ENCODE data around the gene PRC1.

PRC1 gene

GRCh38 chr15:91032919-91033803 lies 38.8 kb upstream of the PRC1 start:
- no CpG with 5 or more reads among the region's 12 CpGs for WGBS (ENCODE audit: extremely low coverage, insufficient coverage, low lambda C conversion rate)
- Histone ChIP-seq H3K36me3 (ENCODE audit: control insufficient read depth, insufficient read depth, low read length) (no peaks in the 10 kb centered on the region), H2BK15ac (replicated peaks; ENCODE audit: low read depth) (no peak overlapping the region), H2BK120ac (ENCODE audit: low read depth, low read length) (no peak overlapping the region), H3K79me1 (ENCODE audit: low read length) (no peaks in the 10 kb centered on the region), H4K5ac (ENCODE audit: low read length) (no peak overlapping the region), H3K4me3 (ENCODE audit: low read length) (no peak overlapping the region), H3K79me2 (ENCODE audit: control insufficient read depth, insufficient read depth, low read length) (no peaks in the 10 kb centered on the region), H3K23ac (ENCODE audit: low read length) (no peak overlapping the region), H3K18ac (ENCODE audit: low read length) (no peak overlapping the region), H2AK5ac (ENCODE audit: low read length) (no peak overlapping the region), H3K56ac (ENCODE audit: low read length) (peak overlapping the region; percentile 64), H3K4me1 (ENCODE audit: control insufficient read depth, low read depth, low read length) (no peaks in the 10 kb centered on the region), H3K9ac (ENCODE audit: low read length) (no peak overlapping the region), H3K27me3 (ENCODE audit: insufficient read depth, low read length, poor library complexity) (no peaks in the 10 kb centered on the region), H3K27ac (ENCODE audit: low read depth, low read length) (no peak overlapping the region), H4K8ac (ENCODE audit: low read depth, low read length) (no peak overlapping the region), H3K4me2 (ENCODE audit: low read length) (no peak overlapping the region), H2BK5ac (ENCODE audit: low read length) (no peak overlapping the region), H3K4ac (ENCODE audit: low read depth, low read length) (no peak overlapping the region)
- peak; percentile 91 for DNase-seq

GRCh38 chr15:91031796-91032195 lies 37.5 kb upstream of the PRC1 start:
- H3K4ac ChIP-seq (ENCODE audit: low read depth, low read length) = no peak overlapping the region
- no CpG with 5 or more reads among the region's 10 CpGs for WGBS (ENCODE audit: extremely low coverage, insufficient coverage, low lambda C conversion rate)
- H4K5ac ChIP-seq (ENCODE audit: low read length) = no peak overlapping the region

GRCh38 chr15:91027677-91028076 lies 33.3 kb upstream of the PRC1 start:
- Histone ChIP-seq H3K4me1 (ENCODE audit: control insufficient read depth, low read depth, low read length) (no peaks in the 10 kb centered on the region), H2BK5ac (ENCODE audit: low read length) (no peak overlapping the region), H3K23ac (ENCODE audit: low read length) (no peak overlapping the region), H3K56ac (ENCODE audit: low read length) (no peak overlapping the region), H3K9ac (ENCODE audit: low read length) (no peak overlapping the region), H2BK15ac (replicated peaks; ENCODE audit: low read depth) (no peak overlapping the region), H3K79me2 (ENCODE audit: control insufficient read depth, insufficient read depth, low read length) (no peaks in the 10 kb centered on the region), H3K18ac (ENCODE audit: low read length) (no peak overlapping the region), H4K5ac (ENCODE audit: low read length) (no peak overlapping the region), H3K27me3 (ENCODE audit: insufficient read depth, low read length, poor library complexity) (no peaks in the 10 kb centered on the region), H3K27ac (ENCODE audit: low read depth, low read length) (no peak overlapping the region), H3K4ac (ENCODE audit: low read depth, low read length) (no peak overlapping the region), H3K79me1 (ENCODE audit: low read length) (no peaks in the 10 kb centered on the region), H3K36me3 (ENCODE audit: control insufficient read depth, insufficient read depth, low read length) (no peaks in the 10 kb centered on the region), H4K8ac (ENCODE audit: low read depth, low read length) (no peak overlapping the region), H3K4me2 (ENCODE audit: low read length) (no peak overlapping the region), H3K4me3 (ENCODE audit: low read length) (no peak overlapping the region), H2BK120ac (ENCODE audit: low read depth, low read length) (no peak overlapping the region), H2AK5ac (ENCODE audit: low read length) (no peak overlapping the region)
- no CpG with 5 or more reads among the region's 1 CpG for WGBS (ENCODE audit: extremely low coverage, insufficient coverage, low lambda C conversion rate)
- no peak for DNase-seq

More at GRCh38 chr15:91031796-91032195, 37.5 kb upstream of the PRC1 start:
- Histone ChIP-seq H3K9ac (ENCODE audit: low read length) (no peak overlapping the region), H3K18ac (ENCODE audit: low read length) (no peak overlapping the region), H4K8ac (ENCODE audit: low read depth, low read length) (no peak overlapping the region), H2AK5ac (ENCODE audit: low read length) (no peak overlapping the region), H3K56ac (ENCODE audit: low read length) (no peak overlapping the region), H3K79me2 (ENCODE audit: control insufficient read depth, insufficient read depth, low read length) (no peaks in the 10 kb centered on the region), H2BK5ac (ENCODE audit: low read length) (no peak overlapping the region), H3K79me1 (ENCODE audit: low read length) (no peaks in the 10 kb centered on the region), H3K4me2 (ENCODE audit: low read length) (no peak overlapping the region), H3K4me1 (ENCODE audit: control insufficient read depth, low read depth, low read length) (no peaks in the 10 kb centered on the region), H2BK15ac (replicated peaks; ENCODE audit: low read depth) (no peak overlapping the region), H3K4me3 (ENCODE audit: low read length) (no peak overlapping the region), H2BK120ac (ENCODE audit: low read depth, low read length) (no peak overlapping the region), H3K23ac (ENCODE audit: low read length) (no peak overlapping the region), H3K27me3 (ENCODE audit: insufficient read depth, low read length, poor library complexity) (no peaks in the 10 kb centered on the region), H3K36me3 (ENCODE audit: control insufficient read depth, insufficient read depth, low read length) (no peaks in the 10 kb centered on the region), H3K27ac (ENCODE audit: low read depth, low read length) (no peak overlapping the region)
- no peak for DNase-seq

- Histone ChIP-seq H3K27me3 (ENCODE audit: insufficient read depth, low read length, poor library complexity) (no peaks in the 10 kb centered on the region), H3K9ac (ENCODE audit: low read length) (no peak overlapping the region), H3K18ac (ENCODE audit: low read length) (no peak overlapping the region), H3K23ac (ENCODE audit: low read length) (no peak overlapping the region), H3K4me3 (ENCODE audit: low read length) (no peak overlapping the region), H3K36me3 (ENCODE audit: control insufficient read depth, insufficient read depth, low read length) (no peaks in the 10 kb centered on the region), H2AK5ac (ENCODE audit: low read length) (no peak overlapping the region), H3K79me2 (ENCODE audit: control insufficient read depth, insufficient read depth, low read length) (no peaks in the 10 kb centered on the region), H3K79me1 (ENCODE audit: low read length) (peaks cover 3% of the 10 kb centered on the region), H2BK120ac (ENCODE audit: low read depth, low read length) (no peak overlapping the region), H3K4me2 (ENCODE audit: low read length) (no peak overlapping the region), H3K4me1 (ENCODE audit: control insufficient read depth, low read depth, low read length) (peaks cover 3% of the 10 kb centered on the region), H3K27ac (ENCODE audit: low read depth, low read length) (no peak overlapping the region), H3K56ac (ENCODE audit: low read length) (no peak overlapping the region), H4K8ac (ENCODE audit: low read depth, low read length) (no peak overlapping the region), H2BK15ac (replicated peaks; ENCODE audit: low read depth) (no peak overlapping the region), H3K4ac (ENCODE audit: low read depth, low read length) (no peak overlapping the region), H2BK5ac (ENCODE audit: low read length) (no peak overlapping the region), H4K5ac (ENCODE audit: low read length) (no peak overlapping the region)
- DNase-seq = no peak
- no CpG with 5 or more reads among the region's 7 CpGs for WGBS (ENCODE audit: extremely low coverage, insufficient coverage, low lambda C conversion rate)
These were observed 29.4 kb upstream of the PRC1 start for GRCh38 chr15:91023720-91024119.

GRCh38 chr15:91022832-91023129 lies 28.4 kb upstream of the PRC1 start:
- Histone ChIP-seq H2BK120ac (ENCODE audit: low read depth, low read length) (no peak overlapping the region), H3K4ac (ENCODE audit: low read depth, low read length) (peak overlapping the region; percentile 60), H4K8ac (ENCODE audit: low read depth, low read length) (no peak overlapping the region), H3K27ac (ENCODE audit: low read depth, low read length) (no peak overlapping the region), H3K36me3 (ENCODE audit: control insufficient read depth, insufficient read depth, low read length) (no peaks in the 10 kb centered on the region), H2BK15ac (replicated peaks; ENCODE audit: low read depth) (no peak overlapping the region), H3K4me3 (ENCODE audit: low read length) (peak overlapping the region; percentile 49), H3K18ac (ENCODE audit: low read length) (no peak overlapping the region), H2AK5ac (ENCODE audit: low read length) (no peak overlapping the region), H3K4me2 (ENCODE audit: low read length) (peak overlapping the region; percentile 30), H3K27me3 (ENCODE audit: insufficient read depth, low read length, poor library complexity) (no peaks in the 10 kb centered on the region), H3K23ac (ENCODE audit: low read length) (no peak overlapping the region), H2BK5ac (ENCODE audit: low read length) (no peak overlapping the region), H3K79me1 (ENCODE audit: low read length) (peaks cover 5% of the 10 kb centered on the region), H3K4me1 (ENCODE audit: control insufficient read depth, low read depth, low read length) (peaks cover 3% of the 10 kb centered on the region), H3K9ac (ENCODE audit: low read length) (peak overlapping the region; percentile 65), H3K79me2 (ENCODE audit: control insufficient read depth, insufficient read depth, low read length) (no peaks in the 10 kb centered on the region), H4K5ac (ENCODE audit: low read length) (no peak overlapping the region), H3K56ac (ENCODE audit: low read length) (peak overlapping the region; percentile 75)
- DNase-seq = no peak
- no CpG with 5 or more reads among the region's 1 CpG for WGBS (ENCODE audit: extremely low coverage, insufficient coverage, low lambda C conversion rate)

Measured in mesendoderm (in vitro differentiated cells).